Chondrocyte (in vitro differentiated cells): Measurements from ENCODE around the gene SMOC2. TPM values are rescaled to one million over a fixed set of nuclear protein-coding genes. Genes with fewer than 3 reads are reported as not detected.

Experiments
- DNase-seq: peaks from one replicate; pipeline ENCODE4 v3.0.0; 2021; ENCODE audit warnings: mixed read lengths, low spot score
- H3K27ac Mint-ChIP-seq: one replicate; pipeline ENCODE4 v1.8.0; 2021; ENCODE audit warnings: mild to moderate bottlenecking, moderate library complexity, mixed read lengths; ENCODE audit not compliant: unreplicated experiment
- H3K27me3 Mint-ChIP-seq: 2 replicates; pipeline ENCODE4 v1.8.0; 2021; ENCODE audit warnings: low read depth, mixed read lengths
- H3K36me3 Mint-ChIP-seq: 2 replicates; pipeline ENCODE4 v1.8.0; 2021; ENCODE audit warnings: low read depth, mixed read lengths
- H3K4me1 Mint-ChIP-seq: 2 replicates; pipeline ENCODE4 v1.8.0; 2021; ENCODE audit warnings: low read depth, mild to moderate bottlenecking, mixed read lengths
- H3K4me3 Mint-ChIP-seq: one replicate; pipeline ENCODE4 v1.8.0; 2021; ENCODE audit warnings: mild to moderate bottlenecking, moderate library complexity, mixed read lengths; ENCODE audit not compliant: unreplicated experiment
- H3K9me3 Mint-ChIP-seq: 2 replicates; pipeline ENCODE4 v1.8.0; 2021; ENCODE audit warnings: low read depth, mixed read lengths
- CTCF ChIP-seq: fragments of 200-600 bp; sonication (generic); IDR thresholded peaks from 2 replicates; pipeline ENCODE4 v1.5.0; 2021; ENCODE audit warnings: antibody characterized with exemption, mild to moderate bottlenecking, moderate library complexity
- total RNA-seq: library from RNA; stranded (reverse); gene quantifications from 3 replicates; pipeline ENCODE4 v1.2.1, GENCODE V29; 2021

The SMOC2 gene
- total RNA-seq, 1 donor from 2014 or later: 148 TPM

GRCh38 chr6:168638468-168639271 is 197.7 kb downstream of the SMOC2 start:
- no peaks in the 10 kb centered on the region for H3K27me3 Mint-ChIP-seq
- no peak overlapping the region for H3K27ac Mint-ChIP-seq
- H3K4me1 Mint-ChIP-seq: peaks cover 38% of the 10 kb centered on the region
- peaks cover 4% of the 10 kb centered on the region for H3K36me3 Mint-ChIP-seq
- no peak for TF ChIP-seq CTCF
- no peak for DNase-seq
- no peak overlapping the region for H3K4me3 Mint-ChIP-seq
- peaks cover 5% of the 10 kb centered on the region for H3K9me3 Mint-ChIP-seq

- H3K4me3 Mint-ChIP-seq: no peak overlapping the region
- H3K4me1 Mint-ChIP-seq: peaks cover 35% of the 10 kb centered on the region
- no peaks in the 10 kb centered on the region for H3K9me3 Mint-ChIP-seq
- H3K36me3 Mint-ChIP-seq: peaks cover 1% of the 10 kb centered on the region
- no peak for TF ChIP-seq CTCF
- no peak overlapping the region for H3K27ac Mint-ChIP-seq
- no peak for DNase-seq
- no peaks in the 10 kb centered on the region for H3K27me3 Mint-ChIP-seq
These were observed 199.2 kb downstream of the SMOC2 start for GRCh38 chr6:168640181-168640580.

DNA sequence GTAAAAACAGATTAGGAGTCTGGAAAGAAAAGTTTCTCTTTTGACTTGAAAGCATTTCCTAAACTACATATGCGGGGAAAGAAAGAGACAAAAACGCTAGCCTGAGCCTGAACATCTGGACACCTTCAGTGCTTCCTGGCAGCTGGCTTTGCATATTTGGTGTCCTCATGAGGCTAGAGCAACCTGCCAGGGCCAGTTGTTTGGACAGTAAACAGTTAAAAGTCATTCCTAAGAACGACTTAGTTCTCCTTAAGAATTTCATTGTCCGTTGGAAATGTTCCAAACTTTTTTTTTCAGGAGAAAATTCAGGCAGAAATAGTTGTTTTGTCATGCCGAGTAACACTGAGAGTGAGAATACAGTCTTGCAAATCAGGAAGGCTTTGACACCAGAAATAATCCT is 199.8 kb downstream of the SMOC2 start:
- Mint-ChIP-seq H3K4me3 (no peak overlapping the region), H3K36me3 (peaks cover 1% of the 10 kb centered on the region), H3K27me3 (no peaks in the 10 kb centered on the region), H3K9me3 (no peaks in the 10 kb centered on the region), H3K4me1 (peaks cover 35% of the 10 kb centered on the region), H3K27ac (peak overlapping the region; percentile 45)
- no peak for TF ChIP-seq CTCF
- DNase-seq: no peak

GRCh38 chr6:168641446-168641845 is 200.5 kb downstream of the SMOC2 start:
- Mint-ChIP-seq H3K4me3 (no peak overlapping the region), H3K27ac (peak overlapping the region; percentile 45)

GRCh38 chr6:168643401-168643800 is 202.4 kb downstream of the SMOC2 start:
- Mint-ChIP-seq H3K4me1 (peaks cover 30% of the 10 kb centered on the region), H3K36me3 (peaks cover 1% of the 10 kb centered on the region), H3K9me3 (no peaks in the 10 kb centered on the region), H3K27ac (no peak overlapping the region), H3K4me3 (no peak overlapping the region), H3K27me3 (peaks cover 10% of the 10 kb centered on the region)
- no peak for TF ChIP-seq CTCF
- no peak for DNase-seq

More at GRCh38 chr6:168641446-168641845, 200.5 kb downstream of the SMOC2 start:
- Mint-ChIP-seq H3K9me3 (no peaks in the 10 kb centered on the region), H3K36me3 (peaks cover 1% of the 10 kb centered on the region), H3K27me3 (peaks cover 3% of the 10 kb centered on the region), H3K4me1 (peaks cover 30% of the 10 kb centered on the region)
- no peak for DNase-seq
- TF ChIP-seq CTCF: no peak
